ENCODE data around the gene UMAD1.
"Not testable (repeated sequence)": the region's sequence is repeated elsewhere in the genome, so short reads cannot be mapped to it uniquely, and the experiment has no call there.

UMAD1 gene

GRCh38 chr7:7667187-7667586, 26.6 kb downstream of the UMAD1 start:
- no peak for TF ChIP-seq ZNF274 (IDR thresholded peaks at IDR 0.05; ENCODE audit: low read depth, low read length)

GRCh38 chr7:7668706-7669105, 28.2 kb downstream of the UMAD1 start:
- TF ChIP-seq ZNF274 (IDR thresholded peaks at IDR 0.05; ENCODE audit: low read depth, low read length) = no peak
- no peak overlapping the region for H3K4me3 ChIP-seq (ENCODE audit: low read length)

More at GRCh38 chr7:7667187-7667586, 26.6 kb downstream of the UMAD1 start:
- no peak overlapping the region for H3K4me3 ChIP-seq (ENCODE audit: low read length)

GRCh38 chr7:7670490-7670889, 29.9 kb downstream of the UMAD1 start:
- H3K4me3 ChIP-seq (ENCODE audit: low read length) = no peak overlapping the region
- no peak for TF ChIP-seq ZNF274 (IDR thresholded peaks at IDR 0.05; ENCODE audit: low read depth, low read length)

GRCh38 chr7:7671361-7671760, 30.8 kb downstream of the UMAD1 start:
- H3K4me3 ChIP-seq (ENCODE audit: low read length) = no peak overlapping the region
- no peak for TF ChIP-seq ZNF274 (IDR thresholded peaks at IDR 0.05; ENCODE audit: low read depth, low read length)

GRCh38 chr7:7672545-7673239, 32.1 kb downstream of the UMAD1 start:
- H3K4me3 ChIP-seq (ENCODE audit: low read length) = no peak overlapping the region
- no peak for TF ChIP-seq ZNF274 (IDR thresholded peaks at IDR 0.05; ENCODE audit: low read depth, low read length)

- H3K4me3 ChIP-seq (ENCODE audit: low read length) = no peak overlapping the region
- TF ChIP-seq ZNF274 (IDR thresholded peaks at IDR 0.05; ENCODE audit: low read depth, low read length) = no peak
Observed at GRCh38 chr7:7673240-7673550, 32.6 kb downstream of the UMAD1 start.

GRCh38 chr7:7675686-7676085, 35.1 kb downstream of the UMAD1 start:
- TF ChIP-seq ZNF274 (IDR thresholded peaks at IDR 0.05; ENCODE audit: low read depth, low read length) = no peak
- H3K4me3 ChIP-seq (ENCODE audit: low read length) = no peak overlapping the region

- H3K4me3 ChIP-seq (ENCODE audit: low read length) = not testable (repeated sequence)
Observed at GRCh38 chr7:7679640-7680039, 39.1 kb downstream of the UMAD1 start.

- no peak overlapping the region for H3K4me3 ChIP-seq (ENCODE audit: low read length)
- TF ChIP-seq ZNF274 (IDR thresholded peaks at IDR 0.05; ENCODE audit: low read depth, low read length) = no peak
Observed at GRCh38 chr7:7681191-7681935, 40.8 kb downstream of the UMAD1 start.

- H3K4me3 ChIP-seq (ENCODE audit: low read length) = no peak overlapping the region
- TF ChIP-seq ZNF274 (IDR thresholded peaks at IDR 0.05; ENCODE audit: low read depth, low read length) = no peak
Observed at GRCh38 chr7:7681936-7682329, 41.4 kb downstream of the UMAD1 start.

- H3K4me3 ChIP-seq (ENCODE audit: low read length) = no peak overlapping the region
- TF ChIP-seq ZNF274 (IDR thresholded peaks at IDR 0.05; ENCODE audit: low read depth, low read length) = no peak
Observed at GRCh38 chr7:7682861-7683260, 42.3 kb downstream of the UMAD1 start.

- no peak overlapping the region for H3K4me3 ChIP-seq (ENCODE audit: low read length)
- TF ChIP-seq ZNF274 (IDR thresholded peaks at IDR 0.05; ENCODE audit: low read depth, low read length) = no peak
Observed at GRCh38 chr7:7686811-7687508, 46.4 kb downstream of the UMAD1 start.

- H3K4me3 ChIP-seq (ENCODE audit: low read length) = no peak overlapping the region
- TF ChIP-seq ZNF274 (IDR thresholded peaks at IDR 0.05; ENCODE audit: low read depth, low read length) = no peak
Observed at GRCh38 chr7:7687800-7688199, 47.2 kb downstream of the UMAD1 start.

GRCh38 chr7:7688310-7688709, 47.8 kb downstream of the UMAD1 start:
- no peak overlapping the region for H3K4me3 ChIP-seq (ENCODE audit: low read length)
- no peak for TF ChIP-seq ZNF274 (IDR thresholded peaks at IDR 0.05; ENCODE audit: low read depth, low read length)

GRCh38 chr7:7688956-7689355, 48.4 kb downstream of the UMAD1 start:
- no peak for TF ChIP-seq ZNF274 (IDR thresholded peaks at IDR 0.05; ENCODE audit: low read depth, low read length)
- no peak overlapping the region for H3K4me3 ChIP-seq (ENCODE audit: low read length)

Data from GM08714 (cell line).